GM21423 (cell line): Measurements from ENCODE around the gene GUCY2C.

ENCODE experiments used
- ATAC-seq: cut with Tn5 transposase; IDR thresholded peaks from one replicate; pipeline ENCODE4 v1.9.1; 2021; ENCODE audit warnings: mild to moderate bottlenecking, moderate library complexity; ENCODE audit not compliant: unreplicated experiment

GUCY2C gene

DNA sequence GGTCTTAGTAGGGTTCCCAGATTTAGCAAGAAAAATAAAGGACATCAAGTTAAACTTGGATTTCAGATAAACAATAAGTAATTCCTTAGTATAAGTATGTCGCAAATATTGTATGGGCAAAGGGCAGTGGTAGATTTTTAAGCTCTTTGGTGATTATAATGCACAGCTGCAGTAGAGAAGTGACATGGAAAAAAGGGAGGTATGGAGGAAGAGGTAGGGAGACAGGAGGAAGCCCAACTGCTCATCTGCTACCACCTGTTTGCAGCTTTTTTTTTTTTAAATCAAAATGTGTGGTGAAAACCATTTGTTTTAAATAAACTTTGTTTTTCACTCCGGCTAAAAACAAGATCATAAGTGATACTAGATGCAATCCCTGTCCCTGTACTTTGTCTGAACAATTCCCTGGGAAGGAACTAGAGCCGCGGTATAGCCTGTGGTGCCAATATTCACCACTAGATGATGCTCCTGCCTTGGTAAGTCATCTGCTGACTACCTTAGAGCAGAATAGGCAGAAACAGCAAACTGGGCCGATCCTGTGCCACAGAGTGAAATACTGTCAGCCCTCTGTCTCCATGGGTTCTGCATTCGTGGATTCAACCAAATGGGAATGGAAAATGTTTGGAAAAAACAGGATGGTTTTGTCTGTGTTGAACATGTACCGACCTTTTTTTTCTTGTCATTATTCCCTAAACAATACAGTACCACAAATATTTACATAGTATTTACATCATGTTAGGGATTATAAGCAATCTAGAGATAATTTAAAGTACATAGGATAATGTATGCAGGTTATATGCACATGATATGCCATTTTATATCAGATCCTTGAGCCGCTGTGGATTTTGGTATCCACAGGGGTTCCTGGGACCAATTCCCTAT lies 66.3 kb downstream of the GUCY2C start:
- ATAC-seq, result peak; percentile 96

DNA sequence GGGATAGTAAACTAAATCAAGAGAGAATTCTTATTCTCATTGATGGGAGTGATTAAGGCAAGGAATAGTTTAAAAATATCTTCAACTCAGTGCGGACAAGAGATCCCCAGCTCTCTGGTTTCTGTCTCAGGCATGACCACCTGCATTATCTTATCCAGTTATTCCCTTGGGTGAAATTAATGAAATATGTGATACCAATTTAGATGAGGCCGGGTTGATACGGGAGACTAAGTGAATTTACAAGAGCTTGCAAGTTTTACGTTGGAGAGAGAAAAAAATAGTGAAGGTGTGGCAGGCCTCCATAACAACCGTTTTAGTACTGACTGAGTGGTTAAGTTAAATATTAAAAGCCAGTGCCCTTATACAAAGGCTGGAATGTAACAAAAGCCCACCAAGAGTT lies 67.6 kb downstream of the GUCY2C start:
- ATAC-seq, result no peak

DNA sequence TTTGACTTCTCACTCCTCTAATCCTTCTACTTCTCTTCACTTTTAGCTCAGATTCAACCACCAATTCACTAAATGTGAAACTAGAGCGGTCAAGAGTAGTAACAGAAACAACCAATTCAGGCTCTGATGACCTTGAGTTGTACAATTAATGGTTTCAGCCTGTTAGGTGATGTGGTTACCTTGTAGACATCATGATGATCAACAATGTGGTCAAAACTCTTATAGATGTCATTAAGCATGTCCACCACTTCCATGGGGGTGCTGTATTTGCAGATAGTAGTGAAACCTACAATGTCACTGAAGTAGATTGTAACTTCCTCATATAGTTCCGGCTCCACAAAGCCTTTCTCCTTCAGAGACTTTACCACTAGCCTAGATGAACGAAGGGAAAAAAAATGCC lies 74.6 kb downstream of the GUCY2C start:
- ATAC-seq, result peak; percentile 70

DNA sequence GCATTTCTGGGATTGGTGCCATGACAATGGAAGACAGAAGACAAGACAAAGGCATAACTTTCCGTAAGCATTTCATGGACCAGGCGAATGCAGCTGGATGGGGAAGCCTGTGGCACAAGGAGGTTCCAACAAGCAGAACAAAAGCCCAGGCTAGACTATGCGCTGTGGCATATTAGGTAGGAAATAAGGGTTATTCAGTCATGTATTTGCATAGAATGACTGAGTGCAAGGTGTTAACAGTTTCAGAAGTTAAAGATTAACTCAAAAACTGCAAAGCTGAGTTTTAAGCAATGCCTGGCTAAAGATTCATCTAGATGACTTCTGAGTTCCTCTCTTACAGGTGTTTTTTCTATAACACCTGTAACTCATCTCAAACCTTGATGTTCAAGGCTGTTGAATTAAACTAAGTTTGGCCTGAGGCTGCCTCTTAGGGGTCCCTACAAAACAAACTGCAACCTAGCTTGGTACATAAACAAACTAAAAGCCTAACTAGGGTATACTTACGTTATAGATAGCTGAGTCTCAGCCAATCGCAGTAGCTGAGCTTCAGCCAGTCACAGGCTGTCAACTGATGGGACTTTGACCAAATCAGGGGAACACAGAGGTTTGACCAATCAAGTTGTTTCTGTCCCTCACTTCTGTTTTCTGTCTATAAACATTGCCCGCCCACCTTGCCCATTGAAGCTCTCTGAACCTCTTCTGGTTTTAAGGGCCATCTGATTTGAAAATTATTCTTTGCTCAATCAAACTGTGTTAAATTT lies 76.5 kb downstream of the GUCY2C start:
- ATAC-seq, result peak; percentile 69

DNA sequence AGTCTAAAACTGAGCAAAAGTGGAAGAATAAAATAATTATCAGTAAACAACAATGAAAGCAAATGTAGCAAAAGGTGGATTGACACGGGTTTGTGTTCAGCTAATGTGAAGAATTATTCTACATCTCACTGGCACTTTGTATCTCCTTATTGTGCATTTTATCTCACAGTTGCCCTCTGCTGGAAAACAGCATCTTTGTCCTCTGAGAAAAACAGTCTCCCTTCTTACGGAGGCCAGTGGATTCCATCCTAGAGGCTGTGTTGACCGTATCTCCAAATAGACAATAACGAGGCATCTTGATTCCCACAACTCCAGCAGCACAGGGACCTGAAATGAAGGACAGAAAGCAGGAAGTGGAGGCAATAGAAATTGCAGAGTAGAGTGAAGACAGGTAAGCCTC lies 77.4 kb downstream of the GUCY2C start:
- no peak for ATAC-seq

DNA sequence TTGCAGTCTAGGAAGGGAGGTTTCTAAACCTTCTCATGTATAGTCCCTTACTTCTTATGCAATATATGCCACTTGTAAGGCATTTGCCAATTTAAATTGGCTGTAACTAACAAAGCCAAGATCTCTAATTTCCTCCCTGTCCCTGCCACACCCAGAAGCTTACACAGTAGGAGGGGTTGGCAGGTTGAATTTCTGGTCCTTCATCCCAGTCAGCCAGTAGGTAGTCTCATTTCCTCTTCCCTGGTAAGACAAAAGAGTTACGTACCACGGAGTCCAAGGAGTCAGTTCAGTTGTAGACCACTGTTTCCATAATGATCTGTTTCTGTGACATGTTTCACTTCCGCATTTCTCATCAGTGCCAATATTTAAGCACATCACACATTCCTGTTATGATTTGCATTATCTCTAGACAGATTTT lies 81.7 kb downstream of the GUCY2C start:
- peak; percentile 51 for ATAC-seq

DNA sequence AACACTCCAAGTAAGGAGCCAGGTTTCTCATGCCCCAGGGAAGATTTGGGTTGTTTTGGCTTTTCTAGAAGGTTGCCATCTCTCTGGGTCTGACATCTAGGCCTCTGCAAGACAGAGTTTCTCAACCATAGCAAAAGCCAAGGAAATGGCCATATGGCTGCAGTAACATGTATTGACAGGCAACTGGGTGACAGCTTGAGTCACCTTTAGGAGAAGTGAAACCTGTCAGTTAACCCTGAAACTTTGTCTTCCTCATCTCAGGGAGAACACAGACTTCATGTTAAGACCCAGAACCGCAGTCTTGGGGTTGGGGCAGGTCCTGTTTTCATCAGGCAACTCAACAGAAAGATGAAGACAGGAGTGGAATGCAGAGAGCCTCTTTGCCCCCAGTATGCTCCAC lies 82.7 kb downstream of the GUCY2C start:
- ATAC-seq, result peak; percentile 93

DNA sequence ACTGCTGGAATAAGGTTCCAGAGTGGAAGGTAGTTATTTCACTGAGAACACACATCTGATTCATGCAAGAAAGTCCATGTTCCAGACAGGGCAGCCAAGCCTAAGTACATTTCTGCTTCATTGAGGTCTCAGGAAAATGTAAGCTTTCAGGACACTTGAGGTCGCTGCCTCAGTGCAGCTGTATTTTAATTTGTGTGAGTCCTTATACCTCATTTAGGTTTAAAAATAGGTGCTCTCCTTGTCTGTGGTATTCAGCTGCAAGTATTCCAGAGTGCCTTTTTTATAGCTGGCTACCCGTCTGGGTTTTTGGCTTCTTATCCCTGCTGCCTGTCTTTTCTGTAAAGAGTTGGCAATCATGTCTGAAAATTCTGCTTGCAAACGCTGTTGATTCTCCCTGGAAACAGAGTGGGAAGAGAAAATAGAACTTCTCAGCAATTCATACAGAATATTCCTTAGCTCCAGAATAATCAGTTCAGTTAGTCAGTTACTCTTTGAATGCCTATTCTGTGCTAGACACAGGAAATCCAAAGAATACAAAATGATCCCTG lies 83.4 kb downstream of the GUCY2C start:
- no peak for ATAC-seq

DNA sequence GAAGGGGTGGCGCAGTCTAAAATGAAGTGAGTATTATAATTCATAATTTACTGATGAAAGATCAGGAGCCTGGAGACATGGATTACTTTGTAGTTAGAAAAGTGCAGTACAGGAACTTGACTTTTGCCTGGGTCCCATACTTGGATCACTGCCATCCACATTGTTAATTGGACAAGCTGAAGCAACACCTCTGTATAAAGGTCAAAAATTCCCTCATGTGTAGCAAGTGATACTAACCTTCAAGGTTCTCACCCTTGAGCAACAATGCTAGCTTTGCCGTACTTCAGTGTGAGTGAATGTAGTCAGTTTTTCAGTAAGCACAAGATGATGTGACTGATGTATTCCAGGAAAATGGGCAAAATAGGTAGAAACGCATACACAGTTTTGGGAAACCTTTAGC lies 84.1 kb downstream of the GUCY2C start:
- ATAC-seq, result no peak

DNA sequence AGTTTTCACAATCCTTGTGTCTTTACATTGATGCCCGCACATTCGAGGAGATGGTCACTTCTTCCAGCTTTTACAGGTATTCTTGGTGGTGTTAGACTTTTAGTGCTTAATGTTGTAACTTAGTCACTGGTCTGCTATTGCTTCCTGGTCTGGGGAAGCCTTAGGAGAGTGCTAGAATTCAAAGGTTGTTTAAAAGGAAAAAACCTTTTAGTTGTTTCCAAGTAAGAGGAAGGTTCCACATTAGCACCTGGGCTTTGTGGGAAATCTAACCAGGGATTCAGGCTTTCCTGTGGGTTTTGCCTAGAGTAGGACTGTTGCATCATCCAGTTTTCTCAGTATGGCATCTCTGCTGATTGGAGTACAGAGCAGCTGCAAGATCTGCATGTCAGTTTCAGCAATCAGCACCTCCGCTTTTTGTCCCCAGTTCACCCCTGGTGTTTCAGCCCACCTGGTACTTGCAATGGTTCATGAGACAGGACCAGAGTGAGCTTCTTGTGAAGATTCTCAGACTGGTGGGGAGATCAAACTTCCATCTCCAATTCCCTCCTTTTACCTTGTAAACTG lies 84.7 kb downstream of the GUCY2C start:
- ATAC-seq, result no peak

DNA sequence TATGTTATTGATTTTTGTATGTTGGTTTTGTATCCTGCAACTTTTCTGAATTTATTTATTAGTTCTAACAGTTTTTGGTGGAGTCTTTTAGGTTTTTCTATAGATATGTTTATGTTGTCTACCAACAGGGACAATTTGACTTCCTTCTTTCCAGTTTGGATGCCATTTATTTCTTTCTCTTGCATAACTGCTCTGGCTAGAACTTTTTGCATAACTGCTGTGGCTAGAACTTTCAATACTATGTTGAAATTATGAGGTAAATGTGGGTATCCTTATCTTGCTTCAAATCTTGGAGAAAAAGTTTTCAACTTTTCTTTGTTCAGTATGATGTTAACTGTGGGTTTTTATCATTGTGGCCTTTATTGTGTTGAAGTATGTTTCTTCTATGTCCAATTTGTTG lies 88.8 kb downstream of the GUCY2C start:
- ATAC-seq, result no peak

DNA sequence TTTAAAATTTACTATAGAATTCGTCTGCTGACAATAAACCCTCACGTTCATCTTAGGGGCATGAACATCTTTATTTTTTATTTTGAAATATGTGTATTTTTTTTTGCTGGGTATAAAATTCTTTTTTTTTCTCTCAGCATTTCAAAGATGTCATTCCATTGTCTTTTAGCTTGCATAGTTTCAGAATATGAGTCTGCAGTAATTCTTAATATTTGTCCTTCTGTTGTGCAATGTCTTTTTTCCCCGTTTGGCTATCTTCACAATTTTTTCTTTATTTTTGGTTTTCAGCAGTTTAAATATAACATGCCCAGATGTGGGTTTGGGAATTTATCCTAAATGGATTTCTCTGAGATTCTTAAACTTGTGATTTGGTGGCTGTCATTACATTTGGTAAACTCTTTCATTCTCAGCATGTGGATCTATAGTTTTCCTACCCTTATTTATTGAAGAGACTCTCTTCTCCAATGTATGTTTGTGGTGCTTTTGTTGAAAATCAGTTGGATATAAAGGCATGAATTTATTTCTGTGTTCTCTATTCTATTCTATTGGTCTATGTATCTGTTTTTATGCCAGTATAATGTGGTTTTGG lies 90.9 kb downstream of the GUCY2C start:
- no peak for ATAC-seq

DNA sequence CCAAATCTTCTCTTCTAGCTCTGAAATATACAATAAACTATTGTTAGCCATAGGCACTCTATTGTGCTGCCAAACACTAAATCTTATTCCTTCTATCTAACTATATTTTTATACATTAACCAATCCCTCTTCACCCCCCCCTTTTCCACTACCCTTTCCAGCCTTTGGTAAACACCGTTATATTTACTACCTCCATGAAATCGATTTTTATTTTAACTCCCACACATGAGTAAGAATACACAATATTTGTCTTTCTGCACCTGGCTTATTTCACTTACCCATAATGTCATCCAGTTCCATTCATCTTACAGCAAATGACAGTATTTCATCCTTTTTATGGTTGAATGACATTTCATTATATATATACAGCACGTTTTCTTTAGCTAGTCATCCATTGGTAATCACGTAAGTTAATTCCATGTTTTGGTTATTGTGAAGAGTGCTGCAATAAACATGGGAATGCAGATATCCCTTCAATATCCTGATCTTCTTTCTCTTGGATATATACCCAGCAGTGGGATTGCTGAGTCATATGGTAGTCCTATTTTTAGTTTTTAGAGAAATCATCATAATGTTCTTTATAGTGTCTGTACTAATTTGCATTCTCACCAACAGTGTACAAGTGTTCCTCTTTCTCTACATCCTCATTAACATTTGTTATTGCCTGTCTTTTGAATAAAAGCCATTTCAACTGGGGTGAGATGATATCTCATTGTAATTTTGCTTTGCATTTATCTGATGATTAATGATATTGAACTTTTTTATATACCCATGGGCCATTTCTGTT lies 94.5 kb downstream of the GUCY2C start:
- ATAC-seq, result no peak

DNA sequence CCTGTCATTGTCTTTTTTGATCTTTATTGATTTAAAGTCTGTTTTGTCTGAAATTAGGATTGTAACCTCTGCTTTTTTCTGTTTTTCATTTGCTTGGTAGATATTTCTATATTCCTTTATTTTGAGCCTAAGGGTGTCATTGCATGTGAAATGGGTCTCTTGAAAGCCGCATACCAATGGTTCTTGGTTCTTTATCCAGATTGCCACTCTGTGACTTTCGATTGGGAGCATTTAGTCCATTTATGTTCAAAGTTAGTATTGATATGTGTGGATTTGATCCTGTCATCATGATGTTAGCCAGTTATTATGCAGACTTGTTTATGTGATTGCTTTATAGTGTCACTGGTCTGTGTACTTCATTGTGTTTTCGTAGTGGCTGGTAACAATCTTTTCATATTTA lies 98.9 kb downstream of the GUCY2C start:
- ATAC-seq, result no peak

DNA sequence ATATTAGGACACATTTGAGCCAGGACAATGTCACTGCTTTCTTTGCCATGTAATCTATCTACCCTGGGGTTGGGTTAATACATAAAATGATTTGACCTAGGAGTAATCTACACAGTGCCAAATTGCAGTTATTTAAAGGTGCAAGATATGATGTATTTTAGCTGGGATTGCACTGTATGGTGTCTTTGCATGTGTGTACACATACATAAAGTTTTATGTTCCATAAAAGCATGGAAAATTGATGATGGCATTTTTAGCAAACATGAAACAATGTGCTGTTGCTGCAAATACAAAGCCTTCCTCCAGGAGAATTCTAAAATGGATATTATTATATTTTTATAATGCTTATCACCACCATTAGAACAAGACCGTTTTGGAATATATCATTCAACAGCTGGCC lies 104.7 kb downstream of the GUCY2C start:
- no peak for ATAC-seq

DNA sequence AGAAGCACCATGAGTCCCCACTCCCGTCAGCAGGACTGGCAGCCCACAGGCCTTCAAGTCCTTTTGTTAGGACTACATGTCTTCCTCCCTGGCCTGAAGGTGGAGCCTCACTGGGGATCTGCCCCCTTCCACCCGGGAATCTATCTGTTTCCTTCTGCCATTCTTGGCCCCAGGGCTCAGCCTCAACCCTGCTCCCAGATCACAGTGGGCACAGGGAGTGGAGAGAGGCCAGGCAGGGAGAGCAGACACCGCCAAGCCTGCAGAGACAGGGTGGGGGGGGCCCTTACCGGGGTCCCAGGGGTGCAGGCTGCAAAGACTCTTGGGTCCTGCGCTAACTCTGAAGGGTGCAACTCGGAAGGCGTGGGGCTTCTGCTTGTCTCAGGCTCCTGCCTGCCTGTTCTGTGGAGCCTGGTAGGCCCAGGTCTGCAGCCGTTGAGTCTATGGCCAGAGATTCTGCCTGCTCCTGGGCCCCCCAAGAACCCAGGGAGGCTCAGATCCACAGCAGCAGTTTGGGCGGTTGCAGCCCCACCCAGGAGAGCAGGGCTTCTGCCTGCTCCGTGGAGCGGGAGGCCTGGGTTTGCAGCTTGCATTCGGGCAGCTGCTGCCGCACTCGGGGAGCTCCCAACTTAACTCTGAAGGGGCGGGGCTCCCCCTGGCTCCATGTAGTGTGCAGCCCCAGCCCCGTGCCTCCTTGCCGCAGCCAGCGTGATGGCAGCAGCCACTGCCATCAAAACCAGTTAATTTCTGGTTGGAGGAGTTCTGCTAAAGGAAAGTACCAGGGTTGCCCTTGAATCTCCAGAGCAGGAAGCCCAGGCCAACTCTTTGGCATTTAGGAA lies 107.0 kb downstream of the GUCY2C start:
- no peak for ATAC-seq

DNA sequence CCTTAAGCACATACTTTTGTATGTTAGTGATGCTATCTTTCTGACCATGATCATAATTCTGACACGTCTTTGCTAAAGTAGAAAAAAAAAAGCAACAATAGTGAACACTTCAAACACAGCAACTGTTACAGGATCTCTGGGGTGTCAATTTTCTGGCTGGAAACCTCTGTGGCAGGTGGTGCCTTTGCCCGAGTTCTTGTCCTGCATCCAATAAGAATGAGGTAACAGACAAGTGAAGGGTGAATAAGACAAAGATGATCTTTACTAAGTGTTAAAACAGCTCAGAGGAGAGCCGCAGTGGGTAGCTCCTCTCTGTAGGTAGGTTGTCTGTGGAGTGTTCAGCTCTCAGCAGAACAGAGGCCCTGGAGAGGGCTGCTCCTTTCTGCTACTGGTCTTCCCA lies 107.8 kb downstream of the GUCY2C start:
- ATAC-seq, result no peak

DNA sequence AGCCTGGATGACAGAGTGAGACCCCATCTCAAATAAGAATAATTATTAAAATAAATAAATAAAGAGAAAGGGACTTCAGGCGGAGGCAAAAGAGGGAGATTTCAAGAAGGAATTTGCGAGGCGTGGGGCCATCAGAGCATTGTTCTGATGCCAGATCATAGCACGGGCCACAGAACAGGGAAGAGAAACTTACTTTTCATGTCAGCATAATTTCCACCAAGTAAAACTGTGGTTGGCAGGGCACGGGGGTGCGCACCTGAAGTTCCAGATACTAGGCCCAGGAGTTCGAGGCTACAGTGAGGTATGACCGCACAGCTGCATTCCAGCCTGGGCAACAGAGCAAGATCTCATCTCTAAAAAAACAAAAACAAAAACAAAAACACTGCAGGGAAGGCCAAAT lies 117.8 kb downstream of the GUCY2C start:
- no peak for ATAC-seq

DNA sequence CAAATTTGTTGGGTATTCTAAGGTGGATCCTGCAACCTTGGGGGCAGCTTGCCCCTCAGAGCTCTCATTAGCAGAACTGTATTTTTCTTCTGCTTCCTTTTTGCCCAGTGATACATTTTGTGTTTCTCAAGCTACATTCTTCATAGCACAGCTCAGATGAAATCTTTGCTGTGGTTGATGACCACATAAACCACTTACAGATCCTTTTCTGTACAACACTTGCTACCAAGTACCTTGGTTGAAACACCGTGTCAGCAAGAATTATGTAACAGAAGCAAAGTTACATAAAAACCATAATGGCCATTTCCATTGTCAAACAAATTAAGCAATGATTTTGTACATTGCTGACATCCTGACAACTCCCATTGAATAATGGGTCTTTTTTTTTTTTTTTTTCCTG lies 119.1 kb downstream of the GUCY2C start:
- ATAC-seq, result no peak

DNA sequence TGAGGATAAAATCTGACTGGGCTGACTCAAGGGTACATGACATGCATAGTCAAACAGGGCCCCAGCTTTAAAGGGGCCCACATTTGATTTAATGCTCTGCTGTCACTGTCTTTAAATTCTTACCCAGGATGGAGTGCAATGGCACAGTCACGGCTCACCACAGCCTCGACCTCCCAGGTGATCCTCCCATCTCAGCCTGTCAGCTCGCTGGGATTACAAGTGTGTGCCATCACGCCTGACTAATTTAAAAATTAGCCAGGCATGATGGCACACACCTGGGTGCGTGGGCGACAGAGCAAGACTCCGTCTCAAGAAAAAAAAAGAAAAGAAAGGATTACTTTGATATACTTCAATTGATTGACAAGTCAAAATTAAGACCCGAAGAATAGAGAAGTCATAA lies 119.5 kb downstream of the GUCY2C start:
- ATAC-seq, result no peak
